Activated naive CD4-positive, alpha-beta T cell treated with anti-CD3 and anti-CD28 coated beads, Interleukin-2, amount 10 ng/mL, durations not matched to agents 7 days and 5 days (primary cell): ENCODE data around the gene ASB10.

ENCODE experiments used
- CTCF ChIA-PET: fragments of 350-600 bp; sonication (Branson Sonifier 250); formaldehyde crosslinking; loops from one replicate; lab custom pipeline; 2021; ENCODE audit warnings: antibody characterized with exemption; lab: Charles Lee
- DNase-seq: peaks from one replicate; pipeline ENCODE4 v3.0.0-alpha.2; 2020
- H3K27ac Mint-ChIP-seq: one replicate; pipeline ENCODE4 v1.8.0; 2021; ENCODE audit warnings: mild to moderate bottlenecking, moderate library complexity, mixed read lengths
- H3K27me3 Mint-ChIP-seq: one replicate; pipeline ENCODE4 v1.8.0; 2021; ENCODE audit warnings: mild to moderate bottlenecking, mixed read lengths
- H3K36me3 Mint-ChIP-seq: one replicate; pipeline ENCODE4 v1.8.0; 2021; ENCODE audit warnings: mixed read lengths
- H3K4me1 Mint-ChIP-seq: one replicate; pipeline ENCODE4 v1.8.0; 2021; ENCODE audit warnings: mixed read lengths
- H3K4me3 Mint-ChIP-seq: one replicate; pipeline ENCODE4 v1.8.0; 2021; ENCODE audit warnings: mild to moderate bottlenecking, moderate library complexity, mixed read lengths
- H3K9me3 Mint-ChIP-seq: one replicate; pipeline ENCODE4 v1.8.0; 2021; ENCODE audit warnings: mixed read lengths

ASB10 gene

GRCh38 chr7:151129117-151129959 lies 57.7 kb downstream of the ASB10 start:
- DNase-seq: no peak
- H3K27ac Mint-ChIP-seq: no peak overlapping the region
- peaks cover 5% of the 10 kb centered on the region for H3K27me3 Mint-ChIP-seq
- CTCF ChIA-PET: interaction anchor here (0.8 to 1.4 kb wide), 2 partner anchors 119 to 159 kb away, joined by 3 read pairs; partner anchors contain the start of gene SMARCD3
- H3K4me3 Mint-ChIP-seq: no peak overlapping the region
- H3K4me1 Mint-ChIP-seq: peaks cover 3% of the 10 kb centered on the region
- H3K9me3 Mint-ChIP-seq: no peaks in the 10 kb centered on the region
- no peaks in the 10 kb centered on the region for H3K36me3 Mint-ChIP-seq

GRCh38 chr7:151128716-151129115 lies 58.3 kb downstream of the ASB10 start:
- Mint-ChIP-seq H3K27ac (no peak overlapping the region), H3K27me3 (peaks cover 9% of the 10 kb centered on the region), H3K9me3 (no peaks in the 10 kb centered on the region), H3K36me3 (no peaks in the 10 kb centered on the region), H3K4me3 (no peak overlapping the region), H3K4me1 (peaks cover 3% of the 10 kb centered on the region)
- CTCF ChIA-PET: interaction anchor here (0.8 kb wide), 1 partner anchor 120 kb away, joined by 3 read pairs; the partner anchor contains the start of gene SMARCD3
- no peak for DNase-seq

- H3K4me3 Mint-ChIP-seq: no peak overlapping the region
- H3K36me3 Mint-ChIP-seq: no peaks in the 10 kb centered on the region
- peaks cover 3% of the 10 kb centered on the region for H3K4me1 Mint-ChIP-seq
- no peak for DNase-seq
- H3K27me3 Mint-ChIP-seq: peaks cover 9% of the 10 kb centered on the region
- CTCF ChIA-PET: interaction anchor here (1.0 to 1.2 kb wide), 3 partner anchors 41 to 50 kb away, joined by 4 read pairs; no protein-coding TSS in a partner anchor
- H3K27ac Mint-ChIP-seq: no peak overlapping the region
- no peaks in the 10 kb centered on the region for H3K9me3 Mint-ChIP-seq
Observed at GRCh38 chr7:151128144-151128543, 58.9 kb downstream of the ASB10 start.

DNA sequence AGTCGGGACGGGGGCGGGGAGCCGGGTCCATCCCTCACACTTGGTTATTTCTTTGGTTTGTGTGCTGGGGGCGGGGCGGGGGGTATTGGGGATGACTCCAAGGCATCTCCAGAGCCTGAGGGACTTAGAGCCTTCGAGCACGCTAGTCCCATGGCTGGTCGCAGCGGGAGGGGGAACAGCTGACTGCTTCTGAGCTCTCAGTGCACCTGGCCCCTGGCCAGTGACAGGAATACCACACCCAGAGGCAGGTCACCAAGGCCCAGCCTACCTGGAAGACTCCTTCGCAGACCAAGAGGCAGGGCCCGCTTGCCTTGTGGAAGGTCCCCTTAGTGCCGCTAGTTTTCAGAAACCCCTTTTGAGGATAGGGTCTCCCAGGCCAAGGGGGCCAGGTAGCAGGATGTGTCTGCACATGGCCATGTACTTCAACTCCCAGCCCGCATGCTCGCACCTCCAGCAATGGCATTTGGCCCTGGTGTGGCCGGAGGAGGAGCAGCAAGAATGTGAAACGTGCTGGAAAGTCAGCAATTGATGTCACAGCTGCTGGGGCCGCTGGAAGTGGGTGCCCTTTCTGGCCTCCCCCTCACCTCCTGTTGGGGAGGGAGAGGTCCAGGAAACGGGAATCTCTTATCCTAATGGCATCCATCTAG lies 60.4 kb downstream of the ASB10 start:
- CTCF ChIA-PET: no interaction called here
- no peaks in the 10 kb centered on the region for H3K36me3 Mint-ChIP-seq

DNA sequence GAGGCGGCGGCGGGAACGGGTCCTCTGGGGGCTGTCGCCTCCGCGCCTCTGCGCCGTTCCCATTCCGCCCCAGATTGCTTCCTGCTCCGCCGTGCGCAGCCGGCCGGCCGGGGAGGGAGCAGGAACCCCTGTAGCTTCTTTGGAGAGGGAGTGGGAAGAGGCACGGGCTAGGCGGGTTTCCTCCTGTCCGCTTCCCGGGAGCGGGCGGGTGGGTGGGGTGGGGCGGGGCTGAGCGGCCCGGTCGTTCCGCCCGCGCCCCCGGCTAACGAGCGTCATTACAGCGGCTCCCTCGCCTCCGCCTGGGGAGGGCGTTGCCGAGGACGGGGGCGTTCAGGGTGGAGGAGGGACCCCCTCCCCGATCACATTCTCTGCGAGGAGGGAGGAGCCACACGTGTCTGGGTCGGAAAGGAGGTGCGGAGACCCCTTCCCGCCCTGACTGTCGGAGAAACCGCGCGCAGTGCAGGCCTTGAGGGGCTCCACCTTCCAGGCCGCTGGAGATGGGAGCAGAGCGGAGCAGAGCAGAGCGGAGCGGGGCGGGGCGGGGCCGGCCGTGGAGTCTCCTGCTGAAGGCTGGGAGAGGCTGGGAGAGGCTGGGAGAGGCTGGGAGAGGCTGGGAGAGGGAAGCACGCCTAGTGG lies 61.1 kb downstream of the ASB10 start:
- H3K4me1 Mint-ChIP-seq: peaks cover 3% of the 10 kb centered on the region
- H3K4me3 Mint-ChIP-seq: no peak overlapping the region
- H3K27me3 Mint-ChIP-seq: peaks cover 9% of the 10 kb centered on the region
- no peak overlapping the region for H3K27ac Mint-ChIP-seq
- DNase-seq: no peak
- H3K9me3 Mint-ChIP-seq: no peaks in the 10 kb centered on the region
- CTCF ChIA-PET: interaction anchor here (1.6 to 2.8 kb wide), 2 partner anchors 121 to 179 kb away, joined by 5 to 21 read pairs; no protein-coding TSS in a partner anchor
- H3K36me3 Mint-ChIP-seq: no peaks in the 10 kb centered on the region

More for the DNA sequence above, 60.4 kb downstream of the ASB10 start:
- Mint-ChIP-seq H3K4me1 (peaks cover 3% of the 10 kb centered on the region), H3K9me3 (no peaks in the 10 kb centered on the region), H3K27me3 (peaks cover 9% of the 10 kb centered on the region), H3K27ac (no peak overlapping the region), H3K4me3 (no peak overlapping the region)
- no peak for DNase-seq
